GM23248 (cell line): ENCODE data around the gene SUFU. TPM values are rescaled to one million over a fixed set of nuclear protein-coding genes. Genes with fewer than 3 reads are reported as not detected.

Source experiments
- DNase-seq: peaks from one replicate; pipeline ENCODE4 v3.0.0-alpha.2; 2015
- H2AFZ ChIP-seq: fragments of 200-600 bp; sonication (generic); 2 replicates; pipeline ENCODE4 v1.6.1; 2016; ENCODE audit warnings: antibody characterized with exemption
- H3F3A ChIP-seq: fragments of 200-600 bp; sonication (generic); 2 replicates; pipeline ENCODE4 v1.6.1; 2016; ENCODE audit warnings: mild to moderate bottlenecking, antibody characterized with exemption, mixed run types; ENCODE audit not compliant: insufficient read depth
- H3K27ac ChIP-seq: fragments of 200-600 bp; sonication (generic); 2 replicates; pipeline ENCODE4 v1.5.1; 2016; ENCODE audit warnings: mild to moderate bottlenecking
- H3K27me3 ChIP-seq: fragments of 200-600 bp; sonication (generic); replicated peaks from 2 replicates; pipeline ENCODE4 v1.6.1; 2016; ENCODE audit warnings: mild to moderate bottlenecking; ENCODE audit not compliant: insufficient read depth
- H3K36me3 ChIP-seq: fragments of 200-600 bp; sonication (generic); 2 replicates; pipeline ENCODE4 v1.6.1; 2016; ENCODE audit warnings: low read depth, mild to moderate bottlenecking
- H3K4me1 ChIP-seq: fragments of 200-600 bp; sonication (generic); 2 replicates; pipeline ENCODE4 v1.6.1; 2016; ENCODE audit warnings: mild to moderate bottlenecking; ENCODE audit not compliant: insufficient read depth
- H3K4me2 ChIP-seq: fragments of 200-600 bp; sonication (generic); one replicate; pipeline ENCODE4 v1.6.1; 2016; ENCODE audit warnings: mild to moderate bottlenecking; ENCODE audit not compliant: unreplicated experiment
- H3K4me3 ChIP-seq: fragments of 200-600 bp; sonication (generic); 2 replicates; pipeline ENCODE4 v1.5.1; 2016; ENCODE audit warnings: mild to moderate bottlenecking
- H3K79me2 ChIP-seq: fragments of 200-600 bp; sonication (generic); 2 replicates; pipeline ENCODE4 v1.6.1; 2016; ENCODE audit warnings: mild to moderate bottlenecking; ENCODE audit not compliant: insufficient read depth
- H3K9ac ChIP-seq: fragments of 200-600 bp; sonication (generic); 2 replicates; pipeline ENCODE4 v1.6.1; 2016; ENCODE audit warnings: mild to moderate bottlenecking
- H3K9me2 ChIP-seq: fragments of 200-600 bp; sonication (generic); 2 replicates; pipeline ENCODE4 v1.6.1; 2016; ENCODE audit warnings: mixed run types, mild to moderate bottlenecking, moderate library complexity; ENCODE audit not compliant: insufficient read depth
- H3K9me3 ChIP-seq: fragments of 200-600 bp; sonication (generic); one replicate; pipeline ENCODE4 v1.6.1; 2017; ENCODE audit warnings: low read depth
- H4K20me1 ChIP-seq: fragments of 200-600 bp; sonication (generic); 2 replicates; pipeline ENCODE4 v1.6.0; 2016; ENCODE audit not compliant: insufficient read depth
- EZH2 ChIP-seq: fragments of 200-600 bp; sonication (generic); IDR thresholded peaks from 2 replicates; pipeline ENCODE4 v1.6.1; 2018; ENCODE audit warnings: antibody characterized with exemption, mild to moderate bottlenecking; ENCODE audit not compliant: insufficient read depth, poor library complexity, severe bottlenecking
- EZH2phosphoT487 ChIP-seq: fragments of 200-600 bp; sonication (generic); IDR thresholded peaks from 2 replicates; pipeline ENCODE4 v1.6.1; 2018; ENCODE audit warnings: antibody characterized with exemption, moderate library complexity, mild to moderate bottlenecking, low read depth; ENCODE audit not compliant: insufficient read depth
- WGBS, 2 experiments: methylation state at CpG; one replicate each; pipeline ENCODE4 v1.1.6; 2015 to 2017; ENCODE audit warnings: low lambda C conversion rate in 2 of 2, low coverage in 1 of 2; ENCODE audit errors: missing lambda C conversion rate in 2 of 2; 5-methylcytosine and 5-hydroxymethylcytosine counted together
- in situ Hi-C: fragments of 300-500 bp; cut with MboI; formaldehyde crosslinking; loops from 2 replicates; pipeline ENCODE4 v1.15.0; 2020
- polyA plus RNA-seq: library from polyadenylated mRNA; unstranded; fragments of >200 nt; fragmentation: Nextera tagmentation; extraction: Ambion mirVana; gene quantifications from 2 replicates; pipeline ENCODE4 v1.2.1, GENCODE V29; 2016
- total RNA-seq: library from RNA; depleted of rRNA; stranded (reverse); fragments of >200 nt; shearing (Covaris generic); gene quantifications from 2 replicates; pipeline ENCODE4 v1.2.3, GENCODE V29; 2014

SUFU gene
- total and polyA plus RNA-seq, 2 experiments from 2014 or later: 3.1 to 5.0 TPM

- Histone ChIP-seq H3K4me2 (peak overlapping the region; percentile 92), H3F3A (0 out of 2 replicates have a peak, but pooled peaks cover 5% of the 10 kb centered on the region), H3K36me3 (no peaks in the 10 kb centered on the region), H3K27me3 (no peaks in the 10 kb centered on the region), H3K4me3 (peak overlapping the region; percentile 64), H3K4me1 (peaks cover 41% of the 10 kb centered on the region), H4K20me1 (no peaks in the 10 kb centered on the region), H3K9me3 (no peaks in the 10 kb centered on the region), H2AFZ (peak overlapping the region; percentile 94), H3K79me2 (no peaks in the 10 kb centered on the region), H3K9me2 (no peaks in the 10 kb centered on the region), H3K9ac (peak overlapping the region; percentile 60), H3K27ac (peak overlapping the region; percentile 9; the same call in 1 of the 2 replicates)
- WGBS, 2 experiments: 7 to 8% methylated on average over 17 to 19 of the region's 19 CpGs
- in situ Hi-C loops: no loop called here
- DNase-seq: peak; percentile 74
- TF ChIP-seq EZH2 (no peak), EZH2phosphoT487 (no peak)
Observed at GRCh38 chr10:102673819-102674511, 170.2 kb downstream of the SUFU start.

- Histone ChIP-seq H3K4me2 (peak overlapping the region; percentile 92), H3K9me3 (no peaks in the 10 kb centered on the region), H3K27me3 (no peaks in the 10 kb centered on the region), H3K36me3 (no peaks in the 10 kb centered on the region), H3K9me2 (no peaks in the 10 kb centered on the region), H3K79me2 (no peaks in the 10 kb centered on the region), H2AFZ (peak overlapping the region; percentile 94), H3F3A (0 out of 2 replicates have a peak, but pooled peaks cover 5% of the 10 kb centered on the region), H3K9ac (peak overlapping the region; percentile 60), H3K4me1 (peaks cover 37% of the 10 kb centered on the region), H3K27ac (no peak overlapping the region), H4K20me1 (no peaks in the 10 kb centered on the region), H3K4me3 (peak overlapping the region; percentile 64)
- DNase-seq: no peak
- 37 to 53% methylated on average over 2 of the region's 2 CpGs for WGBS, 2 experiments
- TF ChIP-seq EZH2 (no peak), EZH2phosphoT487 (no peak)
- in situ Hi-C loops: no loop called here
Observed at GRCh38 chr10:102674566-102674965, 170.8 kb downstream of the SUFU start.

GRCh38 chr10:102675011-102675665 is 171.4 kb downstream of the SUFU start:
- Histone ChIP-seq H4K20me1 (no peaks in the 10 kb centered on the region), H3K9me2 (no peaks in the 10 kb centered on the region), H3K79me2 (no peaks in the 10 kb centered on the region), H3K9me3 (no peaks in the 10 kb centered on the region), H3F3A (0 out of 2 replicates have a peak, but pooled peaks cover 5% of the 10 kb centered on the region), H3K4me1 (peaks cover 32% of the 10 kb centered on the region), H2AFZ (no peak overlapping the region), H3K27me3 (no peaks in the 10 kb centered on the region), H3K27ac (peak overlapping the region; percentile 28; the same call in 1 of the 2 replicates), H3K4me2 (peak overlapping the region; percentile 92), H3K4me3 (no peak overlapping the region), H3K36me3 (no peaks in the 10 kb centered on the region), H3K9ac (peak overlapping the region; percentile 60; the same call in 1 of the 2 replicates)
- in situ Hi-C loops: no loop called here
- 60 to 62% methylated on average over 8 of the region's 8 CpGs for WGBS, 2 experiments
- TF ChIP-seq EZH2phosphoT487: no peak
- no peak for TF ChIP-seq EZH2
- no peak for DNase-seq

GRCh38 chr10:102675666-102676533 is 172.1 kb downstream of the SUFU start:
- no peaks in the 10 kb centered on the region for H3K36me3 ChIP-seq
- no peaks in the 10 kb centered on the region for H3K79me2 ChIP-seq
- no peaks in the 10 kb centered on the region for H4K20me1 ChIP-seq
- H3K9me3 ChIP-seq: no peaks in the 10 kb centered on the region
- no peak for TF ChIP-seq EZH2
- TF ChIP-seq EZH2phosphoT487: no peak
- H3K4me1 ChIP-seq: peaks cover 32% of the 10 kb centered on the region
- in situ Hi-C loops: no loop called here
- H3K9ac ChIP-seq: peak overlapping the region; percentile 29
- H3K27ac ChIP-seq: peak overlapping the region; percentile 49
- H2AFZ ChIP-seq: no peak overlapping the region
- DNase-seq: peak; percentile 72
- WGBS, 2 experiments: 58 to 62% methylated on average over 14 to 16 of the region's 16 CpGs
- H3K4me3 ChIP-seq: no peak overlapping the region
- peak overlapping the region; percentile 26 for H3K4me2 ChIP-seq
- no peaks in the 10 kb centered on the region for H3K27me3 ChIP-seq
- no peaks in the 10 kb centered on the region for H3K9me2 ChIP-seq
- 0 out of 2 replicates have a peak, but pooled peaks cover 5% of the 10 kb centered on the region for H3F3A ChIP-seq
